NCI-H2171 treated with DMSO at 0.1 percent for 48 hours (cell line): ENCODE measurements around the gene DIP2B.

ENCODE experiments used
- DNase-seq: peaks from one replicate; lab custom pipeline; 2025; lab: John Stamatoyannopoulos, UW

DIP2B gene

DNA sequence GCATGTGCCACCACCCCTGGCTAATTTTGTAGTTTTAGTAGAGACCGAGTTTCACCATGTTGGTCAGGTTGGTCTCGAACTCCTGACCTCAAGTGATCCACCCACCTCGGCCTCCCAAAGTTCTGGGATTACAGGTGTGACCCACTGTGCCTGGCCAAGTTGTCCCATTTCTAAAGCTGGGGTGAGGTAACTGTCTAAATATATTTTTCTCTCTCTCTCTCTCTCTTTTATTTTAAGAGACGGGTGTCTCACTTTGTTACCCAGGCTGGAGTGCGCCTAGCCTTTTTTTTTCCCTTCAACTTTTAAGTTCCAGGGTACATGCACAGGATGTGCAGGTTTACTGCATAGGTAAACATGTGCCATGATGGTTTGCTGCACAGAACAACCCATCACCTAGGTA lies 267.7 kb downstream of the DIP2B start:
- no peak for DNase-seq

GRCh38 chr12:50772877-50773276 lies 268.1 kb downstream of the DIP2B start:
- no peak for DNase-seq

DNA sequence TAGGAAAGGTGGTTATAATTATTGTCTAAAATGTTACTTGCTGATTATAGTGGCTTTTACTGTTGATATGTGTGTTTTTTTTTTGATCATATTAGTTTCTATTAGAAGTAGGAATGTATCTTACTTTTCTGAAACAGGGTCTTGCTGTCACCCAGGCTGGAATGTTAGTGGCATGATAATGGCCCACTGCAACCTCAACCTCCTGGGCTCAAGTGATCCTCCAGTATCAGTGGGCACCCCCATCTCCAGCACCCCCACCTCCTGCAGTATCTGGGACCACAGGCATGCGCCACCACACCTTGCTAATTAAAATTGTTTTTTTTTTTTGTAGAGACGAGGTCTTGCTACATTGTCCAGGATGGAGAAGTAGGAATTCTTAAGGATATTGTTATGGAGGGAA lies 270.5 kb downstream of the DIP2B start:
- no peak for DNase-seq

- no peak for DNase-seq
Observed at GRCh38 chr12:50776749-50777728, 272.3 kb downstream of the DIP2B start.

DNA sequence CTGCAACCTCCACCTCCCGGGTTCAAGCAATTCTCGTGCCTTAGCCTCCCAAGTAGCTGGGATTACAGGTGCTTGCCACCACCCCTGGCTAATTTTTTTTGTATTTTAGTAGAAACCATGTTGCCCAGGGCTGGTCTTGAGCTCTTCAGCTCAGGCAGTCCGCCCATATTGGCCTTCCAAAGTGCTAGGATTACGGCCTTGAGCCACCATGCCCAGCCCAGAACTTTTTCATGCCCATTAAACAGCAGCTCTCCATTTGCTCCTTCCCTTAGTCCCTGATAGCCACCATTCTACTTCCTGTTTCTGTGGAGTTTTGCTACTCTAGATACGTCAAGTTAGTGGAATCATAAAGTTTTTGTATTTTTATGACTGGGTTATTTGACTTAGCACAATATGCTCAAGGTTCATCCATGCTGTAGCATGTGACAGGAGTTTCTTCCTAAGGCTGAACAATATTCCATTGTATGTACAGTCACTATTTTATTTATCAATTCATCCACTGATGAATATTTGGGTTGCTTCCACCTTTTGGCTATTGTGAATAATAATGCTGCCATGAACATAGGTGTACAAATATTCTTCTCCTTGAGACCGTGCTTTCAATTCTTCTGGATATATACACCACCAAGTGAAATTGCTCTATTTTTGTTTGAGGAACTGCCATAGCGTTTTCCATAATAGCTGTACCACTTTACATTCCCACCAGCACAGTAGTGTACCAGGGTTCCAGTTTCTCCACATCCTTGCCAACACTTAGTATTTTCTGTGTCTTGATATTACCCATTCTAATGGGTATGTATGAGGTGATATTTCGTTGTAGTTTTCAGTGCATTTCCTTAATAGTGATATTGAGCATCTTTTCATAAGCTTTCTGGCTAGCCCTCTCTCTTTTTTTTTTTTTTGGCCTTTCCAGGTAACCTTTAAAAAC lies 274.1 kb downstream of the DIP2B start:
- no peak for DNase-seq

DNA sequence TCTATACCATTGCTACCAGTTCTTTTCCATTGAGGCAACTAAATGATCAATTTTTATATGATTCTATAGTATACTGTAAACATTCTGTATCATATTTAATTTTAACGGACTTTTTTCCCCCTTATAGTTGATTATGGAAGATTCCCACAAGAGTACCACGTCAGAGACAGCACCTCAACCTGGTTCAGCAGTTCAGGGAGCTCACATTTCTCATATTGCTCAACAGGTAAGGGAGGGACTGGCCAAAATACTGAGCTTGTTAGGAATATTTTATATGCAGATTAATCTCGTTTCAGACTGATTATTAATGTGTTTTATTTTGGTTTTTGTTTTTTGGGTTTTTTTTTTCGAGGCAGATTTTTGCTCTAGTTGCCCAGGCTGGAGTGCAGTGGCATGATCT lies 275.2 kb downstream of the DIP2B start:
- DNase-seq: no peak

- no peak for DNase-seq
Observed at GRCh38 chr12:50784501-50784900, 279.7 kb downstream of the DIP2B start.

DNA sequence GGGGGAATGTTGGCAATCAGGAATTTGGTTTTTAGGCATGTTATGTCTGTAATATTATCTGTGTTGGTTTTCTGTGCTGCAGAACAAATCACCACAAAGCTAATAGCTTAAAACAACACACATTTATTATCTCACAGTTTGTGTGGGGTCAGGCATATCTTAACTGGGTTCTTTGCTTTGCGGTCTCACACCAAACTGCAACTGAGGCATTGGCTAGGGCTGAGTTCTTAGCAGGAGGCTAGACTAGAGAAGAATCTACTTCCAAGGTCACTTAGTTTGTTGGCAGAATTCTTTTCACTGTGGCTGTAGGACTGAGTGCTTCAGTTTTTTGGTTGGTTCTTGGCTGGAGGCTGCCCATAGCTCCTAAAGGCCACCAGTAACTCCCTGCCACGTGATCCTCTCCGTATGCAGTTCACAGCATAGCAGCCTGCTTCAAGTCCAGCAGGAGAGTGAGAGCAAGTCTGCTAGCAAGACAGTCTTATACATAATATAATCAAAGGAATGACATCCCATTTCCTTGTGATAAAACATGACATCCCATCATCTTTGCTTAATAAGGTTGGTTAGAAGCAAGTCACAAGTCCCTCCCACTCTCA lies 280.7 kb downstream of the DIP2B start:
- no peak for DNase-seq

GRCh38 chr12:50786498-50787231 lies 281.9 kb downstream of the DIP2B start:
- DNase-seq: no peak

GRCh38 chr12:50787618-50788017 lies 282.8 kb downstream of the DIP2B start:
- DNase-seq: no peak

GRCh38 chr12:50788561-50788960 lies 283.8 kb downstream of the DIP2B start:
- no peak for DNase-seq

DNA sequence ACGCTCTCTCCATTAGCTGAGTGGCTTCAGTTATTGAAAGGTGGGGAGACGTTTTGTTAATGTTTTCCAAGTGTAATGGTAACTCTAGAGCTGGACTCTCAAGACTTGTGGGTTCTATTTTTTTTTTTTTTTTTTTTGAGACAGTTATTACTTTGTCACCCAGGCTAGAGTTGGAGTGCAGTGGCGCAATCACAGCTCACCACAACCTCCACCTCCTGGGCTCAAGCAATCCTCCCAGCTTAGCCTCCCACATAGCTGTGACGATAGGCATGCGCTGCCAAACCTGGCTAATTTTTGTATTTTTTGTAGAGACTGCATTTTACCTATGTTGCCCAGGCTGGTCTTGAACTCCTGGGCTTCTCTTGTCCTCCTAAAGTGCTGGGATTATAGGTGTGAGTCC lies 285.3 kb downstream of the DIP2B start:
- DNase-seq: no peak
